Measurements from ENCODE around the gene ZNF485. TPM values are rescaled to one million over a fixed set of nuclear protein-coding genes. Genes with fewer than 3 reads are reported as not detected.
A peak's percentile ranks its signal among the peaks of the same experiment; 100 is the strongest.

Gene ZNF485
- polyA plus RNA-seq, 3 donors = 0.19 to 0.79 (median 0.27) TPM

GRCh38 chr10:43667317-43667731 lies 61.1 kb downstream of the ZNF485 start:
- H3K9me3 Mint-ChIP-seq = peaks cover 0 to 7% (median 0%) of the 10 kb centered on the region in 7 donors
- Histone ChIP-seq H3K27me3 (ENCODE audit: control insufficient read depth in 2 of 2, insufficient read depth in 2 of 2, low read length in 2 of 2) (peaks cover 0 to 20% of the 10 kb centered on the region in 2 donors), H2AFZ (ENCODE audit: insufficient read depth, low read depth, low read length, poor library complexity, severe bottlenecking) (peak overlapping the region; percentile 37), H3K27ac (ENCODE audit: low read depth in 1 of 2, low read length in 2 of 2) (no peak overlapping the region), H3K9ac (ENCODE audit: insufficient read depth, low read length, poor library complexity, severe bottlenecking) (no peak overlapping the region), H3K4me2 (replicated peaks; ENCODE audit: extremely low read depth, low read length, poor library complexity, severe bottlenecking) (peak overlapping the region; percentile 34), H4K20me1 (ENCODE audit: insufficient read depth, low read length) (no peaks in the 10 kb centered on the region), H3K9me3 (replicated peaks in 1 of 2; ENCODE audit: control insufficient read depth in 1 of 2, insufficient read depth in 1 of 2, low read length in 2 of 2) (no peaks in the 10 kb centered on the region), H3K79me2 (ENCODE audit: insufficient read depth, low read length) (no peaks in the 10 kb centered on the region), H3K4me1 (ENCODE audit: control insufficient read depth in 1 of 2, insufficient read depth in 2 of 2, low read length in 2 of 2) (peaks cover 3 to 8% of the 10 kb centered on the region in 2 donors), H3K36me3 (replicated peaks in 1 of 2; ENCODE audit: control insufficient read depth in 1 of 2, insufficient read depth in 2 of 2, low read length in 2 of 2) (no peaks in the 10 kb centered on the region), H3K4me3 (replicated peaks in 1 of 3; ENCODE audit: low read depth in 2 of 3, low read length in 3 of 3) (no peak overlapping the region)
- DNase-seq = peak in 2 of 3 donors; percentile 14
- 7% methylated on average over 35 of the region's 35 CpGs for WGBS (ENCODE audit: insufficient coverage)
- peaks cover 14 to 48% (median 26%) of the 10 kb centered on the region in 3 donors for H3K27me3 Mint-ChIP-seq (ENCODE audit: low read depth in 3 of 3)
- intact Hi-C loops (cut with micrococcal nuclease) = no loop called here
- TF ChIP-seq CTCF (IDR thresholded peaks at IDR 0.05) = no peak
- no peak overlapping the region for H3K27ac Mint-ChIP-seq
- peaks cover 4% of the 10 kb centered on the region for H3K4me1 Mint-ChIP-seq
- H3K36me3 Mint-ChIP-seq = no peaks in the 10 kb centered on the region
- peak overlapping the region in 1 of 2 donors; percentile 74 for H3K4me3 Mint-ChIP-seq

Other genes starting within 250 kb of the ZNF485 start
- gene FXYD4, start 234.8 kb upstream of the ZNF485 start, polyA plus RNA-seq = under 1 TPM in 1 of 3 donors, not detected in 2; 0.16 TPM
- gene HNRNPF, start 197.3 kb upstream of the ZNF485 start, polyA plus RNA-seq = 100 to 1,000 TPM; 115 to 189 (median 188) TPM
- 10 to 100 TPM in 2 of 3 donors, 1 to 10 TPM in 1; 8.6 to 19.7 (median 15.6) TPM for gene ZNF487, start 169.3 kb upstream of the ZNF485 start, polyA plus RNA-seq
- under 1 TPM in 1 of 3 donors, not detected in 2; 0.07 TPM for gene ZNF239, start 31.8 kb upstream of the ZNF485 start, polyA plus RNA-seq
- 10 to 100 TPM; 16.7 to 33.6 (median 33.0) TPM for gene ZNF32, start 42.4 kb downstream of the ZNF485 start, polyA plus RNA-seq

Data from CD14-positive monocyte (primary cell).